Astrocyte (in vitro differentiated cells and primary cell): ENCODE data around the gene DERL3. TPM values are rescaled to one million over a fixed set of nuclear protein-coding genes. Genes with fewer than 3 reads are reported as not detected.
A peak's percentile ranks its signal among the peaks of the same experiment; 100 is the strongest.

Source experiments
- DNase-seq: peaks from one replicate; pipeline ENCODE4 v3.0.0-alpha.2; 2010; ENCODE audit warnings: low read depth
- FAIRE-seq: peaks from 2 replicates; lab custom pipeline; 2011; peaks lifted over from hg19 to GRCh38; lab: Jason Lieb, UNC
- H2AFZ ChIP-seq: 2 replicates; pipeline ENCODE4 v1.6.0; 2012; ENCODE audit warnings: low read depth, low read length, inconsistent platforms
- H3K27ac ChIP-seq: 2 replicates; pipeline ENCODE4 v1.5.1; 2011; ENCODE audit warnings: low read depth, low read length, inconsistent platforms
- H3K27me3 ChIP-seq: 2 replicates; pipeline ENCODE4 v1.6.0; 2011; ENCODE audit warnings: low read length, inconsistent platforms; ENCODE audit not compliant: insufficient read depth
- H3K36me3 ChIP-seq: 2 replicates; pipeline ENCODE4 v1.5.1; 2011; ENCODE audit warnings: low read length, inconsistent platforms; ENCODE audit not compliant: insufficient read depth
- H3K4me1 ChIP-seq: 2 replicates; pipeline ENCODE4 v1.5.1; 2011; ENCODE audit warnings: low read length, inconsistent platforms; ENCODE audit not compliant: insufficient read depth
- H3K4me2 ChIP-seq: 2 replicates; pipeline ENCODE4 v1.6.0; 2012; ENCODE audit warnings: low read length, inconsistent platforms
- H3K4me3 ChIP-seq: 2 replicates; pipeline ENCODE4 v1.5.1; 2011; ENCODE audit warnings: low read depth, mild to moderate bottlenecking, low read length, inconsistent platforms; ENCODE audit not compliant: insufficient read depth
- H3K79me2 ChIP-seq: 2 replicates; pipeline ENCODE4 v1.6.0; 2012; ENCODE audit warnings: mild to moderate bottlenecking, low read length, inconsistent platforms; ENCODE audit not compliant: insufficient read depth
- H3K9ac ChIP-seq: 2 replicates; pipeline ENCODE4 v1.6.0; 2012; ENCODE audit warnings: mild to moderate bottlenecking, low read length, inconsistent platforms
- H3K9me3 ChIP-seq: 2 replicates; pipeline ENCODE4 v1.5.1; 2012; ENCODE audit warnings: low read depth, mild to moderate bottlenecking, low read length, inconsistent platforms; ENCODE audit not compliant: insufficient read depth
- H4K20me1 ChIP-seq: 2 replicates; pipeline ENCODE4 v1.6.0; 2012; ENCODE audit warnings: low read length, inconsistent platforms; ENCODE audit not compliant: insufficient read depth
- H3K27ac Mint-ChIP-seq: one replicate; pipeline ENCODE4 v1.8.0; 2021; ENCODE audit warnings: mild to moderate bottlenecking, mixed read lengths; ENCODE audit not compliant: unreplicated experiment
- H3K27me3 Mint-ChIP-seq: one replicate; pipeline ENCODE4 v1.8.0; 2021; ENCODE audit warnings: low read depth, mixed read lengths; ENCODE audit not compliant: unreplicated experiment
- H3K36me3 Mint-ChIP-seq: one replicate; pipeline ENCODE4 v1.8.0; 2021; ENCODE audit warnings: low read depth, mixed read lengths; ENCODE audit not compliant: unreplicated experiment
- H3K4me1 Mint-ChIP-seq: one replicate; pipeline ENCODE4 v1.8.0; 2021; ENCODE audit warnings: low read depth, mixed read lengths; ENCODE audit not compliant: unreplicated experiment
- H3K4me3 Mint-ChIP-seq: one replicate; pipeline ENCODE4 v1.8.0; 2021; ENCODE audit warnings: mild to moderate bottlenecking, moderate library complexity, mixed read lengths; ENCODE audit not compliant: unreplicated experiment
- H3K9me3 Mint-ChIP-seq: one replicate; pipeline ENCODE4 v1.8.0; 2021; ENCODE audit warnings: mild to moderate bottlenecking, mixed read lengths; ENCODE audit not compliant: unreplicated experiment
- EZH2 ChIP-seq: IDR thresholded peaks from 2 replicates; pipeline ENCODE4 v1.6.1; 2012; ENCODE audit warnings: mild to moderate bottlenecking, low read length, inconsistent platforms; ENCODE audit not compliant: insufficient read depth
- total RNA-seq: library from RNA; stranded (reverse); gene quantifications from 2 replicates; pipeline ENCODE4 v1.2.1, GENCODE V29; 2021
- TF ChIP-seq, protein P1 (sequence below): IDR thresholded peaks from 2 replicates; pipeline ENCODE4 v1.5.1; 2011; ENCODE audit warnings: low read depth, mild to moderate bottlenecking, inconsistent platforms, low read length, moderate library complexity; ENCODE audit not compliant: insufficient read depth

The DERL3 gene
- total RNA-seq, 1 donor from 2014 or later, result 0.82 TPM

- no peak overlapping the region for H3K9ac ChIP-seq
- H3K79me2 ChIP-seq, result no peaks in the 10 kb centered on the region
- peaks cover 14% of the 10 kb centered on the region for H4K20me1 ChIP-seq
- H3K27me3 Mint-ChIP-seq, result no peaks in the 10 kb centered on the region
- no peak overlapping the region for H2AFZ ChIP-seq
- no peaks in the 10 kb centered on the region for H3K9me3 ChIP-seq
- no peak overlapping the region for H3K4me3 Mint-ChIP-seq
- H3K4me2 ChIP-seq, result no peak overlapping the region
- H3K4me1 Mint-ChIP-seq, result no peaks in the 10 kb centered on the region
- H3K9me3 Mint-ChIP-seq, result no peaks in the 10 kb centered on the region
- no peak overlapping the region for H3K27ac ChIP-seq
- H3K4me1 ChIP-seq, result no peaks in the 10 kb centered on the region
- no peak overlapping the region for H3K27ac Mint-ChIP-seq
- TF ChIP-seq, protein P1, sequence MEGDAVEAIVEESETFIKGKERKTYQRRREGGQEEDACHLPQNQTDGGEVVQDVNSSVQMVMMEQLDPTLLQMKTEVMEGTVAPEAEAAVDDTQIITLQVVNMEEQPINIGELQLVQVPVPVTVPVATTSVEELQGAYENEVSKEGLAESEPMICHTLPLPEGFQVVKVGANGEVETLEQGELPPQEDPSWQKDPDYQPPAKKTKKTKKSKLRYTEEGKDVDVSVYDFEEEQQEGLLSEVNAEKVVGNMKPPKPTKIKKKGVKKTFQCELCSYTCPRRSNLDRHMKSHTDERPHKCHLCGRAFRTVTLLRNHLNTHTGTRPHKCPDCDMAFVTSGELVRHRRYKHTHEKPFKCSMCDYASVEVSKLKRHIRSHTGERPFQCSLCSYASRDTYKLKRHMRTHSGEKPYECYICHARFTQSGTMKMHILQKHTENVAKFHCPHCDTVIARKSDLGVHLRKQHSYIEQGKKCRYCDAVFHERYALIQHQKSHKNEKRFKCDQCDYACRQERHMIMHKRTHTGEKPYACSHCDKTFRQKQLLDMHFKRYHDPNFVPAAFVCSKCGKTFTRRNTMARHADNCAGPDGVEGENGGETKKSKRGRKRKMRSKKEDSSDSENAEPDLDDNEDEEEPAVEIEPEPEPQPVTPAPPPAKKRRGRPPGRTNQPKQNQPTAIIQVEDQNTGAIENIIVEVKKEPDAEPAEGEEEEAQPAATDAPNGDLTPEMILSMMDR, result no peak
- no peak for TF ChIP-seq EZH2
- DNase-seq (no peak), FAIRE-seq (no peak)
- H3K4me3 ChIP-seq, result no peak overlapping the region
- peaks cover 22% of the 10 kb centered on the region for H3K36me3 Mint-ChIP-seq
- H3K27me3 ChIP-seq, result no peaks in the 10 kb centered on the region
- peaks cover 51% of the 10 kb centered on the region for H3K36me3 ChIP-seq
Measured at GRCh38 chr22:23804781-23805291, 34.0 kb downstream of the DERL3 start.

DNA sequence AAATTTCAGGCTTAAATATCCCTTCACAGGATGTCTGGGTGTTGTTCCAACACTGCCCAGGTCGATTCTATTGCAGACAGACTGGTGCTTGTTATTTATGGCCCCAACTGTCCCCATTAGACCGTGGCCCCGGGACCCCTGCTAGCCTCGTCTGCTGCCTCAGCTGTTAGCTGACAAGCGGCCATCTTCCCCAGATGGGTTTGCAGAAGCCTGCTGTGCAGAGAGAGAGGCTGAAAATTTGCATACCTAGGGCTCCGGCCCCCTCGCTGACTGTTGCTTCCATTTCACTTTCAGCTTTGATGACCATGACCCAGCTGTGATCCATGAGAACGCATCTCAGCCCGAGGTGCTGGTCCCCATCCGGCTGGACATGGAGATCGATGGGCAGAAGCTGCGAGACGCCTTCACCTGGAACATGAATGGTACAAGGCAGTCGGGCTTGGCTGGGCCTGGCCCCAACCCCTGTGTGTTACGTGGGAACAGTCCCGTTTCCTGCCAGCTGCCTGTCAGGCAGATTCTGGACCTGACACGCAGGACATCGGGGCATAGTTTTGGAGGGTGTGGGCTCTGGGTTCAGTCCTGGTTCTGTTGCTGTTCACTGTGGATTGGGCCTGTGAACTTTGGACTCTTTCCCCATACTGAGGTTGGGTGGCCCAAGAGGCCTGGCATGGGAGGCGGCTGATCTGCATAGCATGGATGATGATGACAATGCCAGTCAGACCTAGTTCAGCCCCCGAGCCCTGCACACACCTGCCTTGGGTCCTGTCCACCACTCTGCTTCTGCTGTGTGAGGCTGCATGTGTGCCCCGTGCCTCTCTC, 35.6 kb downstream of the DERL3 start:
- no peak overlapping the region for H3K9ac ChIP-seq
- peaks cover 26% of the 10 kb centered on the region for H3K36me3 Mint-ChIP-seq
- no peaks in the 10 kb centered on the region for H3K79me2 ChIP-seq
- H3K4me3 ChIP-seq, result no peak overlapping the region
- H3K27ac Mint-ChIP-seq, result no peak overlapping the region
- no peak overlapping the region for H3K27ac ChIP-seq
- no peaks in the 10 kb centered on the region for H3K27me3 ChIP-seq
- no peaks in the 10 kb centered on the region for H3K27me3 Mint-ChIP-seq
- DNase-seq, result no peak
- H3K9me3 Mint-ChIP-seq, result no peaks in the 10 kb centered on the region
- H3K4me3 Mint-ChIP-seq, result peak overlapping the region; percentile 54
- H3K4me1 ChIP-seq, result no peaks in the 10 kb centered on the region
- no peaks in the 10 kb centered on the region for H3K4me1 Mint-ChIP-seq
- peaks cover 14% of the 10 kb centered on the region for H4K20me1 ChIP-seq
- FAIRE-seq, result no peak
- no peaks in the 10 kb centered on the region for H3K9me3 ChIP-seq
- no peak overlapping the region for H3K4me2 ChIP-seq
- peaks cover 51% of the 10 kb centered on the region for H3K36me3 ChIP-seq
- no peak overlapping the region for H2AFZ ChIP-seq
- TF ChIP-seq, protein P1, result no peak
- no peak for TF ChIP-seq EZH2
